LNCaP clone FGC (cell line): ENCODE results near the gene DTHD1.

Experiments
- DNase-seq: peaks from one replicate; pipeline ENCODE4 v3.0.0-alpha.2; 2011; ENCODE audit warnings: low read depth
- H3K4me3 ChIP-seq: 2 replicates; pipeline ENCODE4 v1.5.1; 2011; ENCODE audit warnings: mild to moderate bottlenecking, low read depth, low read length, control low read depth
- CTCF ChIP-seq: IDR thresholded peaks from 2 replicates; pipeline ENCODE4 v1.5.1; 2012; ENCODE audit warnings: mild to moderate bottlenecking; ENCODE audit not compliant: control insufficient read depth, insufficient read depth; ENCODE audit errors: extremely low read depth

The DTHD1 gene

DNA sequence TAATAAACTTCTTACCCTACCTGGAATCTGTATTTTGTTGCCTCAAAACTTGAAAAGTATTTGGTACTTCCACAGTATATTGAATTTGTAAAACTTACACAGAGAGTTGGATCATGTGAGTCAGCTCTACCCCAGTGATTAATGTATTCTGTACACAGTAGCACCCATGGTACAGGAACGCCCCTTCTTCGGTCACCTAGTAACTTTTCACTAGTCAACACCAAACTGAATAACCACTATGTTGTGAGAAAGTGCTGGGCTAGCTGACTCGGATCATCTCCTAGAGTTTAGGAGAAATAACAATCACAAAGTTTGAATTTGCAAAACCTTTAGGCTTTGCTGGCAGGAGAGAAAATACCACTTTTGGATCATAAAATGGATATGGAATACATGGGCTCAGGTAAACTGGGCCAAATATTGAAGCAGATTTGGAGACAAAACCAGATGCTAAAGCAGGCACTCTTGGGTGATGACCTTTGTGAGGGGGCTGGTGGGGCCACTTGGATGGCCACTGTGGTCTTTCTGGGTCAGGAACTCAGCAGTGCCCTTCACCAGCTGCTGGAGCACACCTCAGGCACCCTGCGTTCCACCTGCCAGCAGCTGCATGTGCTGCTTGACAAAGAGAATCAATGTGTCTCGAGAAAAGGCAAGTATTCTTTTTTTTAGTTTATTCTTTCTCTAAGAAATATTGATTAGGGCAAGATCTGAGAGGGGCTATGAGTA is at the start of gene DTHD1:
Gene DTHD1, plus strand, starts transcription at position 233 of the 723 bp plus-strand sequence. Its CDS starts 143 bp downstream, at position 376.
- DNase-seq = no peak
- no peak within 1 kb of the TSS for H3K4me3 ChIP-seq
- no peak for TF ChIP-seq CTCF

GRCh38 chr4:36233567-36234266 is 47.7 kb upstream of the DTHD1 start:
- no peak for TF ChIP-seq CTCF
- no peak for DNase-seq
- H3K4me3 ChIP-seq = no peak overlapping the region

- TF ChIP-seq CTCF = 0 out of 2 replicates have a peak, but pooled peaks have one; percentile 6
- H3K4me3 ChIP-seq = no peak overlapping the region
- DNase-seq = no peak
Observed at GRCh38 chr4:36235306-36235705, 46.1 kb upstream of the DTHD1 start.

DNA sequence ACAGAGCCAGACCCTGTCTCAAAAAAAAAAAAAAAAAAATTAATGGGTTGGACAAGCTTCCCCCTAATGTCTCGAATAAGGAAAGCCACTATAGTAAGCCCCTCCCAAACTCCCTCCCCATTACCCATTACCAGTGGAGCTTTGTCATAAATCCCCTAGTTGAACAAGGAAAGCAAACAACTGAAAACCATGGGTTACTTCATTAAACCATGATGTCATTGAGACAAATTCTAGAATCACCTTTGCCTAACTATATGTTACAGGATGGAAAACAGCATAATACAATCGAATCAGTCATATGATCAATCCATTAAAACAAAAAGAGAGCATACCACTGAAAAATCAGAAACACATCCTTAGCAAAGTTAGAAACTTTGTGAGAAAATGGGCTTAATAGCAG is 45.3 kb upstream of the DTHD1 start:
- DNase-seq = no peak
- TF ChIP-seq CTCF = no peak
- H3K4me3 ChIP-seq = no peak overlapping the region

DNA sequence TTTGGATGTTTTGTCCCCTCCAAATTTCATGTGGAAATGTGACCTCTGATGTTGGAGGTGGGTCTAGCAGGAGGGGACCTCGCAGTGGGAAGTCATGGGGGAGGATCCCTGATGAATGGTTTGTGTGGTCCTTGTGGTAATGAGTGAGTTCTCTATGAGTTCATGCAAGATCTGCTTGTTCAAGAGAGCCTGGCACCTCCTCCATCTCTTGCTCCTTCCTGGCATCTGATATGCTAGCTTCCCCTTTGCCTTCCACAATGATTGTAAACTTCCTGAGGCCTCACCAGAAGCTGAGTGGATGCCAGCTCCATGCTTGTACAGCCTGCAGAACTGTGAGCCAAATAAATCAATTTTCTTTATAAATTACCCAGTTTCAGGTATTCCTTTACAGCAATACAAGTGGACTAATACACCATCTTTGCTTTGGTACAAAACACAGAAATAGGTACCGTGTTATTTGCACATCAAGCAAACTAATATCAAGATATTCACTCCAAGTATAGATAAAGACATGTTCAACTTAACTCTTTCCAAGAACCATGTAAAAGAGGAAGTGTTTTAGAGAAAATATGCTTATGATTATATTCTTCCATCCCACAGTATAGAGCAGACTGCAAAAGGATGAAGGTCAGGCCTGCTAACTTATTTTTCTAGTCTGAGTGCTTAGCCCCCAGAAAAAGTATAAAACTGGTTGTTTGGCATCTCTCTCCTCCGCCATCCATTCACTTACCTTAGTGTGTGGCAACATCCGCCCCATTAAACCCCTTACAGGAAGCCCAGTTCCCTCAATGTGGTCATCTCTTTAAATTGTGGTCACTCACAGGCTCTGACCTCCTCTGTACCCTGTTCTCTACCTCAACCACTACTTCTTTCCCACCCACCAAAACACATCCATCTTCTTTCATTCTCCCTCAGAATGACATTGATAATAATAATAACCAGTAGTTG is 43.8 kb upstream of the DTHD1 start:
- no peak for DNase-seq
- no peak for TF ChIP-seq CTCF

GRCh38 chr4:36241771-36242170 is 39.6 kb upstream of the DTHD1 start:
- no peak for DNase-seq
- no peak overlapping the region for H3K4me3 ChIP-seq
- no peak for TF ChIP-seq CTCF

More for the DNA sequence above, 43.8 kb upstream of the DTHD1 start:
- no peak overlapping the region for H3K4me3 ChIP-seq
